Activated CD8-positive, alpha-beta memory T cell treated with anti-CD3 and anti-CD28 coated beads, Interleukin-2, amount 50 U/mL, for 1 hour (primary cell): Measurements from ENCODE around the gene CCDC38.
"Not testable (repeated sequence)": the region's sequence is repeated elsewhere in the genome, so short reads cannot be mapped to it uniquely, and the experiment has no call there.

ENCODE experiments used
- DNase-seq: peaks from one replicate; pipeline ENCODE4 v3.0.0-alpha.2; 2020; ENCODE audit errors: extremely low read depth

Gene CCDC38

GRCh38 chr12:95882080-95882479, 60.3 kb downstream of the CCDC38 start:
- no peak for DNase-seq

- no peak for DNase-seq
Observed at GRCh38 chr12:95881331-95881955, 61.0 kb downstream of the CCDC38 start.

GRCh38 chr12:95880895-95881294, 61.5 kb downstream of the CCDC38 start:
- no peak for DNase-seq

GRCh38 chr12:95877622-95878021, 64.8 kb downstream of the CCDC38 start:
- no peak for DNase-seq

- no peak for DNase-seq
Observed at GRCh38 chr12:95874452-95874851, 68.0 kb downstream of the CCDC38 start.

DNA sequence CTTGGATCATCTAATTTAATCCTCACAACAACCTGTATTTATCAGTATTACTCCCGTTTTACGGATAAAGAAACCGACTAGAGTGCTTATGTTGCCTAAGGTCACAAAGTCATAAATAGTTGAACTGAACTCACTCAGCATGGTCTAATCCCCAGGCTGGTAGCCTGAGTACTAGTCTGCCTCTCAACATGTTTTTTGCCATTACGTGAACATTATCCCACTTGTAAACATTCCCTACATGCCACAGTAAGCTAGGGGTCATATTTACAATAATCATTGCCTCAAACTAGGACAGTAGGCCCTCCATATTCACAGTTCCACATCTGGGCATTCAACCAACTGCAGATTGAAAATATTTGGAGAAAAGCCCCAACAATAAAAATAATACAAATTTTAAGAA, 71.5 kb downstream of the CCDC38 start:
- DNase-seq, result no peak

DNA sequence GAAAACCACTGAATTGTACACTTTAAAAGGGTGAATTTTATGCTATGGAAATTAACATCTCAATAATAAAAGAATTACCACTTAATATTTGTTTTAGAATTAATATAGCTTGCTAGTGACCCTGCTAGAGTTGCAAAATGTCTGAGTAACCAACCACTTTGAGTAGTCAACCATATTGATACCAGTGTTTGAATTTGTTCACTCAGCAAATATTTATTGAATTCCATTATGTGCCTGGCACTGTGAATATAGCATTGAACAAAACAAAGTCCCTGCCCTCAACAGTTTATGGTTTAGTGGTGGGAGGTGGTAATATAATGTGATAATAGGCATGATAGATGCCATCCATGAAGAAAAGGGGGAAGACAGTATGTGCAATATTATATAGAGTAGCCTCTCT, 79.1 kb downstream of the CCDC38 start:
- DNase-seq, result no peak

GRCh38 chr12:95862038-95862437, 80.4 kb downstream of the CCDC38 start:
- DNase-seq, result no peak

GRCh38 chr12:95859947-95860850, 82.2 kb downstream of the CCDC38 start:
- no peak for DNase-seq

DNA sequence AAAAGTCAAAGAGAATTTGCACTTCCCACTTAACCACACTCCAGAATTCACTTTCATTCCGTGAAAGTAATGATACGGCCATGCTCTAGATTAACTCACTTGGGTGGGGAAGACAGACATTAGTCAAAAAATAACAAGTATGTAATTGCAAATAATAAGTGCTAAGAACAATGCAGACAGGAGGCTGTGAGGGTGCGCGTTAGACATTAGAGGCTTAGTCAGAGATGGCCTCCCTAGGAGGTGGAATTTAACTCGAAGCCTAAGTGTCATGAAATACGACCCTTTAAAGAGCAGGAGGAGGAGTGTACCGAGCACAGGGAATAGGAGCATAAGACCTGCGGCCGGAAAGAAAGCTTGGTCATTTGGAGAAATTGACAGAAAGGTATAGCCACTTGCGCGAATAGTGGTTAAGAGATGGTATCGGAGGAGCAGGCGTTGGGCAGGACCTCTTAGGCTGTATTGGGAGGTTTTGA, 83.0 kb downstream of the CCDC38 start:
- DNase-seq, result no peak

DNA sequence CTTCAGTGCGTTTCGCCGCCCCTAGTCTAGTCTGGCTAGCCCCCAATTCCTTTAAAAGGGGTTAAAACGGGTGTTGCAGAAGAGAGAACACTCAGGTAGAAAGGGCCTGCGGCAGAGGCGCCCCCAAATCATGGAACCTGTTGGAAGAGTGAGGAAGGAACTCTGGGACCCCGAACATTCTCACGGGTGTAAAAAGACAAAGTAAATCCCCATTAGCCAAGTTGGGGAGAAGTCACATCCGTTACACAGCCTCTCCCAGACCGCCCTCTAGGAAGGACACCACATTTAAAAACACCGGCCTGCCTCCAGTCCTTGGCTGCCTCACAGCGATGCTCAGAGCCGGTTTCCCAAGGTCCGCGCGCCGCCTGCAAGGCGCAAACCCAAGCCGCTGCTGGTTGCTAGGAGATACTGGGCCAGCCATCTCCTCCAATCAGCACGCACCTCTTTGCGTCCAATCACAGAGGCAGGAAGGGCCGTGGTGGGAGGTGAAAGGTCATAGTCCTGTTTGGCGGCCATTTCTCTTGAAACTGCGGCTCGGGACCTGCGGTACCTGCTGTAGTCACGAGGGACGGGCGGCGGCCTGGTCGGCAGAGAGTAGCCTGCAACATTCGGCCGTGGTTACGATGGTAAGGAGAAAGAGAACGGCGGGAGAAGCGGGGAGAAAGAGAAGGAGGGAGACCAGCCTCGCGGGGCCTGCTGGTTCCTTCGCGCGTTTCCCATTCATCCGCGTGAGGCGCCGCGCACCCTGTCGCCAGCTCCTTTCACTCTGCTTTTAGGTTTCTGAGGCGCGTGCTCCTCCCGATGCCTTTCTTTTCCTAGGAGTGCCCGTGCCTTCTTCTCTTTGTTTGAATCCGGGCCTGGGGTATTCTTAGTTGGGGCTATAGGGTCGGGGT, 83.7 kb downstream of the CCDC38 start, which contains the start of gene SNRPF:
Gene SNRPF (plus strand): TSS at position 502 of the 893 bp plus-strand sequence. CDS start 122 bp downstream, at position 624.
- peak; percentile 86 for DNase-seq

DNA sequence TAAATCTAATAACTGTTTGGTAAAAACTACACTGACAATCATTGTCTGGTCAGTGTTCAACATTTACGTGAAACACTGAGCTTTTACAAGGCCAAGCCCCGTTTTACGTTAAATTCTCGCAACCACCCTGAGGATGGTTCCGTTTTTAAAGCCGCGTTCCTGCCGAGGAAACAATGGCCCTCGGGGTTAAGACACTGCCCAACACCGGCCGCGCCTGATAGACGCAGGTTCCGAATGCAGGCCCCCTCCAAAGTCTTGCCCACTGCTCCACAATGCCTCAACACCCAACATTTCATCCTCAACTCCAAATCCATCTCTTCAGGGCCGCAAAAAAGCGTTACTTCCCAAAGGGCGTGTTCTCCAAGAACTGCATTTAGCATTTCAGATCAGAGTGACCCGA, 84.6 kb downstream of the CCDC38 start:
- no peak for DNase-seq

GRCh38 chr12:95857156-95857555, 85.3 kb downstream of the CCDC38 start:
- DNase-seq, result no peak

GRCh38 chr12:95852133-95852532, 90.3 kb downstream of the CCDC38 start:
- DNase-seq, result no peak

- DNase-seq, result no peak
Observed at GRCh38 chr12:95851606-95852005, 90.8 kb downstream of the CCDC38 start.

GRCh38 chr12:95848575-95849388, 93.6 kb downstream of the CCDC38 start:
- no peak for DNase-seq

GRCh38 chr12:95842426-95842825, 100.0 kb downstream of the CCDC38 start:
- DNase-seq, result not testable (repeated sequence)

DNA sequence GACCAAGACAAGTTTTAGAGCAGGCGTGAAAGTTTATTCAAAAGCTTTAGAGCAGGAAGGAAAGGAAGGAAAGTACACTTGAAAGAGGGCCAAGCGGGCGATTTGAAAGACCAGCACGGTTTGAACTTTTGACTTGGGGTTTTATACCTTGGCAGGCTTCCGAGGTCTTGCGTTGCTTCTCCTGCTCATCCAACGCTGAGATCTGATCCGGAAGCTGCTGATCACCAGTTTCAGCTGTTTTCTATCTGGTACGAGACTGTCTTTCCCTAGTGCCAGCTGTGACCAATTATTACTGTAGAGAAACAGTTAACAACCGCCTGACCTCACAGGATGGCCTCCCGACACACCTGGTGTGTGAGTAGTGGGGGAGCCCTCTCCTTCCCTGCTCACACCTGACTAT, 104.3 kb downstream of the CCDC38 start:
- DNase-seq, result no peak

DNA sequence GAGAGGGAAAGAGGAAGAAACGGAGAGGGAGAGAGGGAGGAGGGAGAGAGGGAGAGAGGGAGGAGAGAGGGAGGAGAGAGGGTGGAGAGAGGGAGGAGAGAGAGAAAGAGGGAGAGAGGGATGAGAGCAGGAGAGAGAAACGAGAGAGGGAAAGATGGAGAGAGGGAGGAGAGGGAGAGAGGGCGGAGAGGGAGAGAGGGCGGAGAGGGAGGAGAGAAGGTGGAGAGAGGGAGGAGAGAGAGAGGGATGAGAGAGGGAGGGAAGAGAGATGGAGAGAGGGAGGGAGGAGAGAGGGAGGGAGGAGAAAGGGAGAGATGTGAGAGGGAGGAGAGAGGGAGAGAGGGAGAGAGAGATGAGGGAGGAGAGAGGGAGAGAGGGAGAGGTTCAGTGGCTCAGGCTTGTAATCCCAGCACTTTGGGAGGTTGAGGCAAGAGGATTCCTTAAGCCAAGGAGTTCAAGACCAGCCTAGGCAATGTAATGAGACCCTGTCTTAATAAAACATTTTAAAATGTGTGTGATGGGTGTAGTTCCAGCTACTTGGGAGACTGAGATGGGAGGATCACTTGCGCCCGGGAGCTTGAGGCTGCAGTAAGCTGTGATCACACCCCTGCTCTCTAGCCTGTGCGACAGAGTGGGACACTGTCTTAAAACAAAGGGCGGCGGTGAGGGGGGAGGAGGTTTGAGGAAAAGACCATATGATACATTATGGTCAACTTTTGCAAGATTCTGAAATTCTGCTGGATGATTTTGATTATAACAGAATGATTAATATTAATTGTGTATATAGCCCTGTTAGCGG, 105.0 kb downstream of the CCDC38 start:
- DNase-seq, result no peak

GRCh38 chr12:95836630-95837239, 105.7 kb downstream of the CCDC38 start:
- DNase-seq, result no peak
